NCI-H2227 (cell line): Measurements from ENCODE around the gene WDR27.
A peak's percentile ranks its signal among the peaks of the same experiment; 100 is the strongest.
"Not testable (repeated sequence)": the region's sequence is repeated elsewhere in the genome, so short reads cannot be mapped to it uniquely, and the experiment has no call there.

ENCODE experiments used
- DNase-seq: peaks from one replicate; lab custom pipeline; 2025; ENCODE audit not compliant: unreplicated experiment; lab: John Stamatoyannopoulos, UW

WDR27 gene

DNA sequence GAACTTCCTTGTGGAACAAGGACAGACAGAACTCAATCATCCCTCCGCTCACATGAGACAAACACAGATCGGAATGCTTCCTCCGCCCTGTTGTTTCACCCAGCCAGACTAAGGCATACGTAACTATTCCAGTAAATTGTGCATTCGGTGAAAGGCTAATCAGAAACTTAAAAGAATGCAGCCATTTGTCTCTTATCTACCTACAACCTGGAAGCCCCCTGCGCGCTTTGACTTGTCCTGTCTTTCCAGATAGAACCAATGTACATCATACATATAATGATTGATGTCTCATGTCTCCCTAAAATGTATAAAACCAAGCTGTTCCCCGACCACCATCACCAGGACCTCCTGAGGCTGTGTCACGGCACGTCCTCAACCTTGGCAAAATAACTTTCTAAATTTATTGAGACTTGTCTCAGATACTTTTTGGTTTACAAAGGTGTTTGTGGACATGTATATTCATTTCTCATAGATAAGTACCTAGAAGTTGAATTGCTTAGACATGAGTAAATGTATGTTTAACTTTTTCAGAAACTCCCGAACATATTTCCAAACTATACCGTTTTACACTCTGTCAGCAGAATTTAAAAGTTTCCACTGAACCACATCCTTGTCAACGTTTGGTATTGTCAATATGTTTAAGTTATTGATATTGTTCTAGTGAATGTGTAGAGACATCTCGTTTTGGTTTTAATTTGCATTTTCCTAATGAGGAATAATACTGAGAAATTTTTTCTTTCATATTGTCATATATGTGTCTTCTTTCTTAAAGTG is 250.6 kb downstream of the WDR27 start:
- DNase-seq, result no peak

DNA sequence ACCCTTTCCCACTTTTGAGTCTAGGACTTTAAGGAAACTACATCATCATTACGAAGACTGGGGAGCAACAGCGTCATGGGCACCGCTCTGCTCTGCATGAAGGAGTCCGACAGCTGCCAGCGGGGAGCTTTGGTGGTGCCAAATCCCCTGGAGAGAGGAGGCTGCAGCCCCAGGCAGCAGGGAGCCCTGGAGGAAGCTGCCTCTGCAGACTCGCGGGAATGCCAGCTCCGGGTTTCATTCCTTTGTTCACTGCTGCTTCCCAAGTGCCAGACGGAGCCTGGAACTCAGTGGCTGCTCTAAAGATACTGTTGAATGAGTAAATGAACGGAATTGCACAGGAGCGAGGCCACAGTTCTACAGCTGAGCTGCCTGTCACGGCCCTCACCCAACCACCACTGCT is 251.7 kb downstream of the WDR27 start:
- no peak for DNase-seq

DNA sequence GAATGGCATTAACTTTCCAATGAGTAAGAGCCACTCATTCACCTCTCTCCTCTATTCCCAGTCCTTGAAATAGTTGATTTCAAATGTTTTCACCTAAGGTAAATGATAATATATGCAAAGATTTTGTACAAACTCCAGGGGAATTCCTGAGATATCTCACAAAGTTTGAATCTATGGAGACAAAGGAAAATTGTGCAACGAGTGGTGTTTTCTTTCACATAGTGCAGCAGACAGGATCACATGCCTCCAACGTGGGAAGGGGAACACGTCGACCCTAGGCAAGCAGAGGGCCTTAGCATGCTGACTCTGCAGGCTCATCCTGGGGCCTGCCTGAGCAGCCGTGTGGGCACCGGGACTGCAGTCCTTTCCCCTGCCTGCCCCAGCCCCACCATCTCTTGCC is 252.6 kb downstream of the WDR27 start:
- DNase-seq, result no peak

DNA sequence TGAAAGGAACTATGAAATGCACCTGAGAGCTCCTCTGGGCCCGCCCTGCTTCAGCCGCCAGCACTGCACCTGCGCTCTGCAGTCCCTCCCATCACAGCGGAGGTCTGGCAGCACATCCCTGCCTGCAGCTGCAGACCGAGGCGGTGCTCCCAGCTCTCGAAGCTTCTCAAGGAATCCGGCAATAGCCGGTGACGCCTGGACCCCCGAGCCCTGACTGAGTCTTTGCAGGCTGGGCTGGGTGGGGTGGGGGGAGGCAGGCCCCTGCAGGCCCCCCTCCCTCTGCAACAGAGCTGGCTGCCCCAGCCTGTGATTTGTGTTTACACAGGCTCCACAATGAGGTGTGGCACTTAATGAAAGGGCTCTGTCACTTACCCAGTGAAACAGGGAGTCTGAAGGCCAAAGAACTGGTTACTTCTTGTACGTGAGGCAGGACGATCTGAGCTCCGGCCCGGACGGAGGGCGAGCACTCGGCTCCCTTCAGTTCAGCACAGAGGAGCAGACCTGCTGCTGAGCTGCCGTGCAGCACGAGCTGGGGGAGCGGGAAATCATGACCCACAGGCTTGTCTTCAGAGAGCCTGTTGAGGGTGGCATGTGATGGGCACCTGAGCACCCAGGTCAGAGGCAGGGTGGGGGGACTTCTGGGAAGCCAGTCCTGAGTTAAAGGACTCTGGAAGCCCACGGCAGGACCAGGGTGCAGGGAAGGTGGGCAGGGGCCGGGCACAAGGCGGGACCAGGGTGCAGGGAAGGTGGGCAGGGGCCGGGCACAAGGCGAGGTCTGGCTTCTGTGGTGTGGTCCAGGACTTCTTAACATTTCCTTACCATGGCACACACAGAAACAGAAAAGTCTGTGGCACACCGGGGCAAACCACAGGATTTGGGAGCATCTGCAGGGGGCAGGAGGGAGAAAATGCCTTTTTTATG is 255.9 kb downstream of the WDR27 start:
- DNase-seq, result peak; percentile 15

DNA sequence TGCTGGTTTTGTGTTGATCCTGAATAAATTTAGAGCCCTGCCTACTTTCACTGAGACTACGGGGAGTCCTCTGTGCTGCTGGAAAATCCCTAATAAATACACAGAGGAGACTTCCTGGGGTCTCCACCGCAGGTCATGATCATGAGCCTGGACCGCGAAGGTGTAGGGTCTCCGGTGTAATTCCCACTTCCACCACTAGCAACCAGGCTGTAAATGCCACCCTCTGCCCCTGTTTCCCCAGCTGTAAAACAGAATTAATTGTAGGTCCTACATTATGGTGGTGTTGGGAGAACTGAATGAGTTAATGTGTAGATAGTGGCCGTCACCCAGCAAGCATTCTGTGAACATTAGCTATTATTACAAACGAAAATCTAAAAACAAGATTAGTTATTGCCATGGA is 256.6 kb downstream of the WDR27 start:
- no peak for DNase-seq

DNA sequence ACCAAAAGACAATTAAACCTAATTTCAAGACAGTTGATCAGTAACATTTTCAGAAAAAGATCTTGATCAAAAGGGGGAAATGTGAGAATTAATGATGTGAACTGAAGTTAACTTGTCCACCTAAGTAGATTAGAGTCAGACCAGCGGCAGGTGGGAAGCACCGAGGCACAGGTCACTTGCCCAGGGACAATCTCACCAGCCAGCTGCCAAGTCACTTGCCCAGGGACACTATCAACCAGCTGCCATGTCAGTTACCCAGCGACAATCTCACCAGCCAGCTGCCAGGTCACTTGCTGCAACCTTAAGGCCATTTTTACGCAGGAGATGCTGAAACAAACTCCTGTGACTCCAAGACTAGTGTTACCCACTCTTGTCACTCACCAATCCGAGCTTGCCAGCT is 260.5 kb downstream of the WDR27 start:
- no peak for DNase-seq

DNA sequence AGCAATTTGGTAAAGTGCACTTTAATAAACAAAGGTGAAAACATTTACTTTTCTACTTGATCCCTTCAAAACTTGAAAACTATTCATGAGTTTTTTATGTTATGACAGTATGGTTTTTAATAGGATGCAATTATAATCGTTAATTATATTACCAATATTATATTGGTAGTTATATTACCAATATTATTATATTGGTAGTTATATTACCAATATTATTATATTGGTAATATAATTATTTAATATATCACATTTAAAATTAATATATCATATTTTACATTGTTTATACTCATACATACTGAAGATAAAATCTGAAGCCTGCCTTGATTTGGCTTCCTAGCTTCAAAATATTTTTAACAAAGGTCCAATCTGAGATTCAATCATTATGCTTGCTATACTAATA is 262.1 kb downstream of the WDR27 start:
- DNase-seq, result no peak

DNA sequence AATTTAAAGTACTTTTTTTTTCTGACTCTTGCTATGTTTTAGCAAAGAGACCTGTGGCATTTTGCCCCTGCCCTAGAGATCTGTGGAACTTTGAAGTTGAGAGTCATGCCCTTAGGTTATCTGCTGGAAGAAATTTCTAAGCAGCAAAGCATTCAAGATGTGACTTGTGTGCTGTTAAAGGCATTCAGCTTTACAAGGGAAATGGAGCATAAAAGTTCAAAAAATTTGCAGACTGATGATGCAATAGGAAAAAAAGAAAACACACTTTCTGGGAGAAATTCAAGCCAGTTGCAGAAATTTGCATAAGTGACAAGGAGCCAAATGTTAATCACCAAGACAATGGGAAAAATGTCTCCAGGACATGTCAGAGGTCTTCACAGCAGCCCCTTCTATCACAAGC is 267.3 kb downstream of the WDR27 start:
- DNase-seq, result not testable (repeated sequence)

DNA sequence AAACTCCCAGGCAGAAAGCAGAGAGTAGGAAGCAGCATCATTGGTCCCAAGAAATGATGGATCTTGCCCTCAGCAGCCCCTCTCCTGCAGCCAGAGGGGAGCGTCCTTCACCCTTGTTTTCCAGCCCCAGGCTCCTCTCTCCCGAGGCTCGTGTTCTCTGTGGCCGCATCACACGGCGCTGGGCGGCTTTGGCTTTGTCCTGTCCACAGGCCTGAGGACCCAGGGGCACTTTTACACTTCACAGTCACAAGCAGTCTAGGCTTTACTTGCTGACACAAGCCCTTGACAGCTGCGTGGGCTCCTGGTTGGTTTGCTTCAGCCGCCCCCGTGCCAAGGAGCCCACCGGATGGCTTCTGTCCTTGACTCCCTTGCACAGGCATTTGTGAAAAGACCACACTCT is 272.8 kb downstream of the WDR27 start:
- DNase-seq, result no peak

DNA sequence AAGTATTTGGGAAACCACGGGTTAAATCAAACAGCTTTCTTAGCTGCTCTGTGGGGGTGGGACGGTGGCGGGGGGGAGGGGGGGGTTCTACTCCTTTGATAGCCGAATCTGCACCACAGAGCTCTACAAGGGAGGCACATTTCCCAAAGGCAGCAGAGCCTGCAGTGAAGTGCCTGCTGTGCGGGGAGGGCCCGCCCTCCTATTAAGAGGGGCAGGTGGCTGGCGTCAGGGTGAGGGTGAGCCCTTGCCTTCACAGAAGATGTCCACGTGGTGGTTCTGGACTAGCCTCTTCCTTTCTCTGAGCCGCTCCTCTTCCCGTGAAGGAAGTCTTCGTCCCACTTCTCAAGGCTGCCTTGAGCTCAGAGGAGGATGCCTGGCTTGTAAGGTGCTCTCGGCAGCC is 273.3 kb downstream of the WDR27 start:
- no peak for DNase-seq

DNA sequence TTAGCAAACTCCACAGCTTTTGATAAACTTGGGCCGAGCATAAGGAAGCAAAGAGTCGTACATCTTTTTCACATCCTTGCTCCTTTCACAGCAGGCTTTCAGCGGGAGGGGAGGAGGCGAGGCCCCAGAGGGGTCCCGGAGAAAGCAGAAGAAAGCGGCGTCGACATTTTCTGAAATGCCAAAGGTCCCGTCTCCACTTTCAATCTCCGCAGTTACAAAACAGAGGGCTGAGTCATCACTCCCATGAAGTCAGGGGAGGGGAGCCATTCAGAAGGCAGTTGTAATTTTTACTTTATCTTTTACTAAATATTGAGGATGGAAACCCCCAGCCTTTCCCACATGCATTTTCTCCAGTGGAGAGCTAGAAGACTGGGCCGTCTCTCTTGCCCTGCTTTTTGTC is 274.0 kb downstream of the WDR27 start:
- no peak for DNase-seq

DNA sequence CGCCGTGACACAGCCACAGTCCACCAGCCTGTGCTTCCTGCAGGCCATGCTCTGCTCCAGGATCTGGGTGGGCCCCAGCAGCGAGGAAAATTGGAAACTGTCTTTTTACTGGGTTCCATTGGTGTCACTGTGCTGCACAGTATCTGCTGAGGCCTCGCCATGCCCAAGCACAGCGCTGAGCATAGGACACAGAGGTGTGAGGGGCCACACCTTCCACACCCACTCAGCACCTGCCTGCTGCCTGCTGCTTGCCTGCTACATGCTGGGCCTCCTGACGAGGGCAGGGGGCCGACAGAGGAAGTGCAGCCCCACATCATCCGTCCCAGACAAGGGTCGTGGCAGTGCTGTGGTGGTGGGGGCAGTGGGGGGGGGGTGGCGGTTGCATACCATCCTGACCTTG is 275.2 kb downstream of the WDR27 start:
- no peak for DNase-seq

DNA sequence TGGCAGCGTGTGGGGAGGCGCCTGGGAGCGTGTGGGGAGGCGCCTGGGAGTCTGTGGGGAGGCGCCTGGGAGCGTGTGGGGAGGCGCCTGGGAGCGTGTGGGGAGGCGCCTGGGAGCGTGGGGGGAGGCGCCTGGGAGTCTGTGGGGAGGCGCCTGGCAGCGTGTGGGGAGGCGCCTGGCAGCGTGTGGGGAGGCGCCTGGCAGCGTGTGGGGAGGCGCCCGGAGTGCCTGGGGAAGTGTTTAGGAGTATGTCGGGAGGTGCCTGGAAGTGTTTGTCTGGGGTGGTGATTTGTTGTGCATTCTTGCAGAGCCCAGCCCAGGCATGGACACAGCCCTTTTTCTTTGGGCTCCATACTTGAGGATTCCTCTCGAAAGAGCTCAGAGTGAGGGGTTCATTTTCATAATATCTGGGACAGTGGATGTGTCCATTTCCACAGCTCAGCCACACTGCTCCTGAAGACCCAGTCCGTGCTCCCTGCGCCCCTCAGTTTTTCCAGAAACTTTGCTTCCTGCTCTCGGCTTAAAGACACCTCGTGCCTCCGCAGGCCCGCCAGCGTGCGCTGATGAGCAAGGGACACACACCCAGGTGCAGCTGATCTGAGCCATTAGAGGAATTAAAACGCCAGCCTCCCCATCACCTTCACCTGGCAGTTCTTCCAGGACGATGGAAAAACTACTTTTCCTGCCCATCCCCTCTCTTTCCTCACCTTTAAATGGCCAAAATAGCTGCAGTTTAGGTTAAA is 276.0 kb downstream of the WDR27 start:
- DNase-seq, result no peak

DNA sequence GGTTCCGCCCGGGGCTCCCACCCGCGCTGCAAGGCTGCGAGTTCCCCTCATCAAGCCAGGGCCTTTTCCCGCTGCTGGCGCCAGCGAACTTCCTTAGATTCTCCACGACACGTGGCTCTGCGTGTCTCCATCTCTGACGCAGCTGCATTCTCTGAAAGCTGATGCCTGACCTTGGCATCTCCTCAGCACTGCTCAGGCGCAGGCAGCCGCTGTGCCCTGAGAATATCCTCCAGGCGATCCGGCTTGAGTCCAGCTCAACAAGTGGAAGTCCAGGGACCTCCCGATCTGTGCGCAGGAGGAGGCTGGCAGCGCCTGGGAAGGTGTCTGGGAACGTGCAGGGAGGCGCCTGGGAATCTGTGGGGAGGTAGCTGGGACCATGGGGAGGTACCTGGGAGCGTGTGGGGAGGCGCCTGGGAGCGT is 277.0 kb downstream of the WDR27 start:
- no peak for DNase-seq

DNA sequence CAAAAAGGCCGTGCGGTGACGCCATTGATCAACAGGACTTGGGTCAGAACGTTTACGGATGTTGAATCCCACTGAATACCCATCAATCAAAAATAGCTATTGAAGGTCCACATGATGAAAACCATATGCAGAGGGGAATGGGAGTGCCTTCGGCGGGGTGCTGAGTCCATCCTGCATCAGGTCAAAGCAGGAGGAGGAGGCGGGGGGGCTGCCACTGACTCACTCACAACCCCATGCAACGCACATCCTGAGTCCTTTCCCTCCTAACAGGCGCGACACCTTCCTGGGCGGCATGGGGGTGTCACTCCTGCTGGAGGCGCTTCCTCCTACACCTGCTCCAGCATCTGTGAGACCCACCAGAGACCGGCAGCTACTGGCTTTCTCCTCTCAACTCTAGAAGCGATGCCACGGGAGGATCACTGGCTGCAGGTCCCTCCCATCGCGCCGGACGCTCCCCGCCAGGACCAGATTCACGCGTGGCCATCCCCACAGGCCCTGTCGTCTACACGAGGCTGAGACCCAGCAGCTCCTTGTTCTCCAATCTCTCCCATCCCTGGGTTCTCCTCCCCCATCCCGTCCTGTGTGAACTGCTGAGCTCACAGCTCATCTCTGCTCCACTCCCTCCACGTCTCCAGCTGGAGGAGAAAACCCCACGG is 277.6 kb downstream of the WDR27 start:
- DNase-seq, result no peak

DNA sequence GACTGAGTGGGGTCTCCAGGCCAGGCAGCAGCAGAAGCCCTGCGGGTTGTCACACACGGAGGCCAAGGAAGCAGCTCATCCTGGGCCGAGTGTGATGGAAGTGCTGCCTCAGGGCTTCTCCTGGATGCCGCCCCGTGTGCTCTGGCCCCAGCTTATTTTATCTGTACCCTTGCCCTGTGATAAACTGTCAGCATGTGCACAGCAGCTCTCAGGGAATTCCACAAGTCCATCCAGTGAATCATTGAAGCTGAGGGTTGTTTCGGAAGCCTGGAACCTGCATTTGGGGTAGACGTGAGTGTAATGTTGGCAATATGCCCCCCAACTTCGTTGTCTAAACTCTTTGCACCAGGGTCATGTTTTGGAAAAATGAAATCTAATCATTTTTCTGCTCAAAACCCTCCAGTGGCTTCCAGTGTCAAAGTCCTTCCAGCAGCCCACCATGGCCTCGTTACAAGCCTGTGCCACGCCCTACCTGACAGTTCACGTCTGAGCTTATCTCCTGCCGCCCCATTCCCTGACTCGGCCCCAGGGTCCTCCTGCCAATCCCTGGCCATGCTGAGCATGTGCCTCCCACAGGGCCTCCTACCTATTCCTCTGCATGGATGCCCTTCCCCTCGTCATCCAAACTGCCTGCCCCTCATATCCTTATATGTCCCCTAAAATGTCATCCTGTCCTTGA is 280.1 kb downstream of the WDR27 start:
- DNase-seq, result no peak

DNA sequence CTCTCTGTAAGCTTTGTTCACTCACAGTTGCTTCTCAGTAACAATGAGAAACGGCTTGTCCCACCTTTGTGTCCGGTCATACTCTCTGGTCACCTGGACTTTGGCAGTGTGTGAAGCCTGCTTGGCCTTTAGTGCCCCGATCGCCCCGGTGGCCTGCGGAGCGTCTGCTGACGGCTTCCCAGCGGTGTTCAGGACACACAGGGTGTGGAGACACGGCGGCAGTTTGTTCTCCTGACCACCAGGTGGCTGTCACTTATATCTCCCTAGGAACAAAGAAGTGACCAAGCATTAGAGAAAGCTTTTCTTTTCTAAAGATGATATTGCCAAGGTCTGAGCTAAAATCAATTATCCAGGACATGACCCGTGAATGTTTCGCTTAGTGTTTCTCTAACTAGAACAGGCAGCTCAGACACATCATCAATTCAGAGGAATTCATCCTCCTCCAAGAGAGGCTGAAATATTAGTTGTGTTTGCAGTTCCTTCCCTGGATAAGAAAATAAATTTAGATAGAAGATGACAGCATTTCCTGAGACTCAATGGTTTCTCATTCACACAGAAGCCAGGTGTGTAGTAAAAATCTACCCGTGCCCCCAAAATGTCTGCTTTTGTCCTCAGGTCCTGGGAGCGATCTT is 280.8 kb downstream of the WDR27 start:
- no peak for DNase-seq

DNA sequence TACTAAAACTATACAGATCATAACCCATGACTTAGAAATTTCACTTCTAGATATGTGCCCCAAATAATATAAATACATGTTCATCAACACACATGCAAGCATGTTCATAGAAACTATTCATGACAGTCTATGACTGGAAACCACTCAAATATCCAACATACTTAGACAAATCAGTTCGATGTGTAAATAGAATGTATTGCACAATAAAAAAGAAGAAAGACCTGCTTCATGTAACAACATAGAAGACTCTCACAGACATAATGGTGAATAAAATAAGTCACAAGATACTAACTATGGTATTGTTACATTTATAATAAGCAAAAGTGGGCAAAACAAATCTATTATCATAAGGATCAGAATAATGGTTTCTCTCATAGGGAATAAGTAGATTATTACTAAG is 284.7 kb downstream of the WDR27 start:
- no peak for DNase-seq

DNA sequence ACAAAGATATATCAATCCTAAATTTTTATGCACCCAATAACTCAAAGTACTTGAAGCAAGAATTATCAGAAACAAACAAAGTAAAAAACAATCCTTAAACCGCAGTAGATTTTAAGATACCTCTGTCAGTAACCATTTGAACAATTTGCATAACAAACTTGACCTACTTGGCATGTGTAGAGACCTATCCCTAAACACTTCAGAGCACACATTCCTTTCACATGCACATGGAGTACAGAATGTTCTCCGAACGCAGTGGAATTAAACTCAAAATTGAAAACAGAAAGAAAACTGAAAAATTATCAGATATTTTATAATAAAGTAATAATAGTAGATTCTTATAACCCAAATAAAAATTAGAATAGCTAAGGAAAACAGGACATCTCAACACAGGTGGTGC is 285.6 kb downstream of the WDR27 start:
- DNase-seq, result no peak

DNA sequence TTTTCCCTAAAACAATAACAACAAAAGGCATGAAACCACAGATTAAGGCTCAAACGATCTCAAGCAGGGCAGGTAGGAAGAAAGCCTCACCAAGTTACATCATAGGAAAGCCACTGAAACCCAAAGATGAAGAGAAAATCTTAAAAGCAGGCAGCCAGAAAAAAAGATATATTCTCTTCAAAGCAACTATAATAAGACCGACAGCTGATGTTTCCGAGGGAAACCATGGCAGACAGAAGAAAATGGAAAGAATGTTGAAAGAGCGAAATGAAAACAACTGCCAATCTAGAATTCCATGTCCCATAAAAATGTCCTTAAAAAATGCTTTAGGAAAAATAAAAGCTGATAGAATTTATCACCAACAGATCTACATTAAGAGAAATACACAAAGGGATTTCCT is 286.6 kb downstream of the WDR27 start:
- DNase-seq, result no peak
